ENCODE results near the gene FGD5.

FGD5 gene, protein sequence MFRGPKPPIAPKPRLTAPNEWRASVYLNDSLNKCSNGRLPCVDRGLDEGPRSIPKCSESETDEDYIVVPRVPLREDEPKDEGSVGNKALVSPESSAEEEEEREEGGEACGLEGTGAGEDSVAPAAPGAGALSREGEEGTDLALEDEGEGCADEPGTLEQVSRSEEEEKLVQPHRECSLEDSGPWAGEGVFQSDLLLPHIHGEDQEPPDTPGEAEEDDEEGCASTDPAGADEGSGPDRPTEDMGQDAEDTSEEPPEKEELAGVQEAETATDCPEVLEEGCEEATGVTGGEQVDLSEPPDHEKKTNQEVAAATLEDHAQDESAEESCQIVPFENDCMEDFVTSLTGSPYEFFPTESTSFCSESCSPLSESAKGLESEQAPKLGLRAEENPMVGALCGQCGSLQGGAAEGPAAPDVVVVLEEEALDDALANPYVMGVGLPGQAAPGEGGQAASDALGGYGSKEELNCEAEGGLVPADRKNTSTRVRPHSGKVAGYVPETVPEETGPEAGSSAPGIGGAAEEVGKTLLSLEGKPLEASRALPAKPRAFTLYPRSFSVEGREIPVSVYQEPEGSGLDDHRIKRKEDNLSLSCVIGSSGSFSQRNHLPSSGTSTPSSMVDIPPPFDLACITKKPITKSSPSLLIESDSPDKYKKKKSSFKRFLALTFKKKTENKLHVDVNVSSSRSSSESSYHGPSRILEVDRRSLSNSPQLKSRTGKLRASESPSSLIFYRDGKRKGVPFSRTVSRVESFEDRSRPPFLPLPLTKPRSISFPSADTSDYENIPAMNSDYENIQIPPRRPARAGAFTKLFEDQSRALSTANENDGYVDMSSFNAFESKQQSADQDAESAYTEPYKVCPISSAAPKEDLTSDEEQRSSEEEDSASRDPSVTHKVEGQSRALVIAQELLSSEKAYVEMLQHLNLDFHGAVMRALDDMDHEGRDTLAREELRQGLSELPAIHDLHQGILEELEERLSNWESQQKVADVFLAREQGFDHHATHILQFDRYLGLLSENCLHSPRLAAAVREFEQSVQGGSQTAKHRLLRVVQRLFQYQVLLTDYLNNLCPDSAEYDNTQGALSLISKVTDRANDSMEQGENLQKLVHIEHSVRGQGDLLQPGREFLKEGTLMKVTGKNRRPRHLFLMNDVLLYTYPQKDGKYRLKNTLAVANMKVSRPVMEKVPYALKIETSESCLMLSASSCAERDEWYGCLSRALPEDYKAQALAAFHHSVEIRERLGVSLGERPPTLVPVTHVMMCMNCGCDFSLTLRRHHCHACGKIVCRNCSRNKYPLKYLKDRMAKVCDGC (N-terminal part only)

DNA sequence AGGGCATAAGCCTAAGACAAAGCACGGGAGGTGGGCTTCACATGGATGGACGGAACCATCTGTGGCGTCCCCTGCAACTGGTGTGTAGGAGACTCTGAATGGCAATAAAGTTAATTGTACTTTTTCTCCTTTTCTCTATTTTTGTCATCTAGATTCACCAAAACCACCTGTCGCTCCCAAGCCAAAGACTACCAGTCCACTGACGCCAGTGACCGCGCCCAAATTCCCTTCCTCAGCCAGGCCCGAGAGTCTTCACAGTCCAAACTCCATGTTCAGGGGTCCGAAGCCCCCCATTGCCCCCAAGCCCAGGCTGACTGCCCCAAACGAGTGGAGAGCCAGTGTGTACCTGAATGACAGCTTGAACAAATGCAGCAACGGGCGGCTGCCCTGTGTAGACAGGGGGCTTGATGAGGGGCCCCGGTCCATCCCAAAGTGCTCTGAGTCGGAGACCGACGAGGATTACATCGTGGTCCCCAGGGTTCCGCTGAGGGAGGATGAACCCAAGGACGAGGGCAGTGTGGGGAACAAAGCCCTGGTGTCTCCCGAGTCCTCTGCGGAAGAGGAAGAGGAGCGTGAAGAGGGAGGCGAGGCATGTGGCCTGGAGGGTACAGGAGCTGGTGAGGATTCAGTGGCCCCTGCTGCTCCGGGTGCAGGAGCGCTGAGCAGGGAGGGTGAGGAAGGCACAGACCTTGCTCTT lies at the start of gene FGD5:
TSS of gene FGD5 (plus strand) at position 159 of the 697 bp plus-strand sequence. CDS start at position 269, 110 bp downstream.
- Histone ChIP-seq H3K27me3 (peaks cover 83% of the 10 kb centered on the region), H3K4me3 (ENCODE audit: low read depth in 1 of 2, low read length in 1 of 2) (no peak within 1 kb of the TSS), H3K36me3 (no peaks in the 10 kb centered on the region), H3K4me1 (ENCODE audit: control insufficient read depth in 1 of 2, insufficient read depth in 1 of 2, low read depth in 1 of 2, low read length in 1 of 2) (peaks cover 15 to 18% of the 10 kb centered on the region in 2 experiments), H3K27ac (no peak within 1 kb of the TSS), H3K9me3 (no peaks in the 10 kb centered on the region)
- TF ChIP-seq, protein P1, sequence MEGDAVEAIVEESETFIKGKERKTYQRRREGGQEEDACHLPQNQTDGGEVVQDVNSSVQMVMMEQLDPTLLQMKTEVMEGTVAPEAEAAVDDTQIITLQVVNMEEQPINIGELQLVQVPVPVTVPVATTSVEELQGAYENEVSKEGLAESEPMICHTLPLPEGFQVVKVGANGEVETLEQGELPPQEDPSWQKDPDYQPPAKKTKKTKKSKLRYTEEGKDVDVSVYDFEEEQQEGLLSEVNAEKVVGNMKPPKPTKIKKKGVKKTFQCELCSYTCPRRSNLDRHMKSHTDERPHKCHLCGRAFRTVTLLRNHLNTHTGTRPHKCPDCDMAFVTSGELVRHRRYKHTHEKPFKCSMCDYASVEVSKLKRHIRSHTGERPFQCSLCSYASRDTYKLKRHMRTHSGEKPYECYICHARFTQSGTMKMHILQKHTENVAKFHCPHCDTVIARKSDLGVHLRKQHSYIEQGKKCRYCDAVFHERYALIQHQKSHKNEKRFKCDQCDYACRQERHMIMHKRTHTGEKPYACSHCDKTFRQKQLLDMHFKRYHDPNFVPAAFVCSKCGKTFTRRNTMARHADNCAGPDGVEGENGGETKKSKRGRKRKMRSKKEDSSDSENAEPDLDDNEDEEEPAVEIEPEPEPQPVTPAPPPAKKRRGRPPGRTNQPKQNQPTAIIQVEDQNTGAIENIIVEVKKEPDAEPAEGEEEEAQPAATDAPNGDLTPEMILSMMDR (IDR thresholded peaks at IDR 0.05), result no peak

DNA sequence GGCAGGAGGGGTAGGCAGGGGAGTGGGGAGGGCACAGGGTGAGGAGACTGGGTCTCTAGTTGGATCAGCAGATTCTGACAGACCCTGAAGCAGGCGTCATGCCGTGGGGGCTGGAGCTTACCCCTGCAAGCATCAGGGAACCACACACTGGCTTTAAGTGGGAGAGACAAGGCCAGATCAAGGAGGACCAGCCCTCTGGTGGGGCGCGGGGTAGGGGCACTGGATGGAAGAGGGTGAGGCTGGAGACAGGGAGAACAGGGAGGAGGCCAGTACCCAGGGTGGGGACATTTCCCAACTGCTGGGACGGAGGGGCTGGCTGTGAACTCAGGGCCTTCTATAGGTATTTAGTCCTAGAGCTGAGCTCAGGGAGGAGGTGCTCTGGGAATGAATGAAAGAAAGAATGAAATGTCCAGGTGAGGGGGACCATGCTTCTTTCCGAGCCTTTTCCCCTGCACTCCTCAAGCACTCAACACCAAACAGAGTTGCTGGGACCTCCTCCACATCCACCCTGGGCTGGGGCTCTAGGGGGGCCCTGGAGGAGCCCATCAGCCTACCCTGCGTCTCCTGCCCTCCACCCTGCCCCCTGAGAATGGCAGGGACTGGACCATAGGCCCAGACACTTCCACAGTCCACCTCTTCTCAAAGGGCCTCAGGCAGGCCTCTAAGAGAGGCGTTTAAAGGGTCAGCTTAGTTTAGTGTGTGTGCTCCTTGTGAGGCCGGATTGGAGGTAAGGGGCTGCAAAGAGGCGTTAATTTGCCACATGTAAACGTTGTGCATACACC lies 49.0 kb upstream of the FGD5 start:
- peaks cover 0 to 3% of the 10 kb centered on the region in 2 experiments for H3K4me1 ChIP-seq (ENCODE audit: control insufficient read depth in 1 of 2, insufficient read depth in 1 of 2, low read depth in 1 of 2, low read length in 1 of 2)
- H3K27me3 ChIP-seq, result no peaks in the 10 kb centered on the region
- no peak overlapping the region for H3K4me3 ChIP-seq (ENCODE audit: low read depth in 1 of 2, low read length in 1 of 2)
- H3K36me3 ChIP-seq, result no peaks in the 10 kb centered on the region
- TF ChIP-seq, protein P1 (IDR thresholded peaks at IDR 0.05), result no peak
- H3K27ac ChIP-seq, result no peak overlapping the region
- H3K9me3 ChIP-seq, result no peaks in the 10 kb centered on the region

DNA sequence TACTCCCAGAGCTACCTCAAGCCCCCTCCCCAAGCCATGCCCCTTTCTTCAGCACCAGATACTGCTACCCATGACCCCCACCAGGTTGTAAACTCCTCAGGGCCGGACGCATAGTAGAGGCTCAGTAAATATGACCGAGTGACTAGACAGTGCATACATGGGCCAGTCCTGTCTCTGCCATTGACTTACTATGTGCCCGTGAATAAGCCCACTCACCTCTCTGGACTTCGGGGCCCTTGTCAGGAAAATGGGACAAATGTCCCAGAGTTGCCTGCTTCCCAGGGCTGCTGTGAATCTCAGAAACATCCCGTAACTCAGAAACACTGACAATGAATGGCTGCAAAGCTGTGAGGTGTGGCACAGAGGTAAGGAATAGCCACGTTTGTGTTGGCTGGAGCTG lies 48.2 kb upstream of the FGD5 start:
- TF ChIP-seq, protein P1 (IDR thresholded peaks at IDR 0.05), result no peak
- no peak overlapping the region for H3K27ac ChIP-seq
- no peak overlapping the region for H3K4me3 ChIP-seq (ENCODE audit: low read depth in 1 of 2, low read length in 1 of 2)
- H3K9me3 ChIP-seq, result no peaks in the 10 kb centered on the region
- no peaks in the 10 kb centered on the region for H3K27me3 ChIP-seq
- peaks cover 0 to 3% of the 10 kb centered on the region in 2 experiments for H3K4me1 ChIP-seq (ENCODE audit: control insufficient read depth in 1 of 2, insufficient read depth in 1 of 2, low read depth in 1 of 2, low read length in 1 of 2)
- H3K36me3 ChIP-seq, result no peaks in the 10 kb centered on the region

DNA sequence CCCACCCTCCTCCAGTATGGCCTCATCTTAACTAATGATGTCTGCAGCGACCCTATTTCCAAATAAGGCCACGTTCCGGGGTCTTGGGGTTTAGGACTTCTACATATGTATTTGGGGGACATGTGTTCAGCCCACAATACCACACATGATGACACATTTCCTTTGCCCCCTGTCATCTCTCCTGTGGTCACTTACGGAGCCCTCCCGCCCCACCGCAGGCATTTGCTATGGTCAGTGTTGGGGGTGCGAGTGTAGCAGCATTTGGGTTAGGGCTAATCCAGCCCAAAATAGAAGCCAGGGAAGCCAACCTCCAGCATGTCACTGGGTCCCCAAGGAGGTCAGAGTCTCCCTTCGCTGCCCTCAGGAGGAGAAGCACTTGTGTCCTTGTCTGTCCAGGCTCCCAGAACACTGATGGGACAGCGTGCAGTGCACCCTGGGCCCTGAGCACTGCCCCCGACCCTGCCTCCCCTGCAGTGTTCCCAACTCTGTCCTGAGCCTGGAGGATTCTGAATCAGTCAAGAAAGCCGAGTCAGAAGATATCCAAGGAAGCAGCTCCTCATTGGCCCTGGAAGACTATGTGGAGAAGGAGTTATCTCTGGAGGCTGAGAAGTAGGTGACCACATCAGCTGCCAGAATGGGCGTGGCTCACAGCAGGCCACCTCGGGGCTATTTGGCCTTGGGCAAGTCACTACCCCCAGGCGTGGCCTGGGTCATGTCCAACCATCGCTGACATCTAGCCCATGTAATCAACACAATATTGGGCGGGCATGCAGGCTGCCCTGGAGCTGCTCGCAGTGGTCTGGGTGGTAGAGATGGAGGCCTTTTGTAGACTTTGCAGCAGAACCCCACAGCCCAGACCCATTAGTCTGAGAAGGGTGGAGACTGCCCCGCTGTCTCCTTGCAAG lies 46.9 kb upstream of the FGD5 start:
- Histone ChIP-seq H3K4me1 (ENCODE audit: control insufficient read depth in 1 of 2, insufficient read depth in 1 of 2, low read depth in 1 of 2, low read length in 1 of 2) (peaks cover 0 to 3% of the 10 kb centered on the region in 2 experiments), H3K36me3 (no peaks in the 10 kb centered on the region), H3K9me3 (no peaks in the 10 kb centered on the region), H3K27ac (no peak overlapping the region), H3K27me3 (no peaks in the 10 kb centered on the region), H3K4me3 (ENCODE audit: low read depth in 1 of 2, low read length in 1 of 2) (no peak overlapping the region)
- TF ChIP-seq, protein P1 (IDR thresholded peaks at IDR 0.05), result no peak
